ENCODE data around the gene ACTG2.

Gene ACTG2

GRCh38 chr2:73962798-73963197, 70.0 kb downstream of the ACTG2 start:
- Histone ChIP-seq H3K4me2 (no peak overlapping the region), H3K4me3 (no peak overlapping the region), H3K27ac (no peak overlapping the region), H3K9me3 (replicated peaks in 1 of 11) (peaks cover 9 to 32% (median 24%) of the 10 kb centered on the region in 11 experiments; a peak in 21 of 22 replicates), H3K36me3 (peaks cover 48 to 55% (median 52%) of the 10 kb centered on the region in 11 experiments), H4K20me1 (no peaks in the 10 kb centered on the region), H3K9ac (no peak overlapping the region), H3K27me3 (no peaks in the 10 kb centered on the region), H3K4me1 (peaks cover 10 to 33% (median 13%) of the 10 kb centered on the region in 10 experiments)
- TF ChIP-seq Cebpa-rat (IDR thresholded peaks at IDR 0.05), result no peak

- peaks cover 9 to 32% (median 24%) of the 10 kb centered on the region in 11 experiments; a peak in 21 of 22 replicates for H3K9me3 ChIP-seq (replicated peaks in 1 of 11)
- no peak overlapping the region for H3K9ac ChIP-seq
- peak overlapping the region in 1 of 11 experiments; percentile 26; a peak in 1 of 22 replicates for H3K4me2 ChIP-seq
- no peak for TF ChIP-seq Cebpa-rat (IDR thresholded peaks at IDR 0.05)
- peaks cover 41 to 48% (median 45%) of the 10 kb centered on the region in 11 experiments for H3K36me3 ChIP-seq
- no peak overlapping the region for H3K27ac ChIP-seq
- H4K20me1 ChIP-seq, result no peaks in the 10 kb centered on the region
- H3K27me3 ChIP-seq, result no peaks in the 10 kb centered on the region
- no peak overlapping the region for H3K4me3 ChIP-seq
- H3K4me1 ChIP-seq, result peaks cover 18 to 41% (median 21%) of the 10 kb centered on the region in 10 experiments
Observed at GRCh38 chr2:73963385-73964120, 70.7 kb downstream of the ACTG2 start.

- Histone ChIP-seq H3K36me3 (peaks cover 34 to 41% (median 38%) of the 10 kb centered on the region in 11 experiments), H3K4me1 (peaks cover 24 to 48% (median 27%) of the 10 kb centered on the region in 10 experiments), H3K27me3 (no peaks in the 10 kb centered on the region), H3K9ac (no peak overlapping the region), H3K4me3 (no peak overlapping the region), H4K20me1 (no peaks in the 10 kb centered on the region), H3K27ac (no peak overlapping the region), H3K9me3 (replicated peaks in 1 of 11) (peaks cover 9 to 32% (median 24%) of the 10 kb centered on the region in 11 experiments; a peak in 21 of 22 replicates), H3K4me2 (peak overlapping the region in 2 of 11 experiments; percentile 2 to 26; a peak in 1 of 22 replicates)
- no peak for TF ChIP-seq Cebpa-rat (IDR thresholded peaks at IDR 0.05)
Observed at GRCh38 chr2:73964223-73964622, 71.4 kb downstream of the ACTG2 start.

GRCh38 chr2:73965053-73965452, 72.2 kb downstream of the ACTG2 start:
- Histone ChIP-seq H3K27ac (no peak overlapping the region), H4K20me1 (no peaks in the 10 kb centered on the region), H3K9ac (no peak overlapping the region), H3K9me3 (replicated peaks in 1 of 11) (peaks cover 9 to 32% (median 24%) of the 10 kb centered on the region in 11 experiments; a peak in 21 of 22 replicates), H3K4me2 (peak overlapping the region in 2 of 11 experiments; percentile 34 to 49; a peak in 2 of 22 replicates), H3K4me1 (peaks cover 33 to 56% (median 36%) of the 10 kb centered on the region in 10 experiments), H3K36me3 (peaks cover 26 to 33% (median 30%) of the 10 kb centered on the region in 11 experiments), H3K27me3 (no peaks in the 10 kb centered on the region), H3K4me3 (no peak overlapping the region)
- no peak for TF ChIP-seq Cebpa-rat (IDR thresholded peaks at IDR 0.05)

- no peak for TF ChIP-seq Cebpa-rat (IDR thresholded peaks at IDR 0.05)
- Histone ChIP-seq H3K36me3 (peaks cover 0 to 10% (median 0%) of the 10 kb centered on the region in 11 experiments; a peak in 3 of 22 replicates), H3K9me3 (replicated peaks in 1 of 11) (peaks cover 0 to 1% (median 0%) of the 10 kb centered on the region in 11 experiments; a peak in 1 of 22 replicates), H3K27me3 (no peaks in the 10 kb centered on the region), H3K4me3 (no peak overlapping the region), H3K4me2 (peak overlapping the region; percentile 87 to 98 (median 90); a peak in 21 of 22 replicates), H3K27ac (peak overlapping the region in 2 of 11 experiments; percentile 84 to 89; a peak in 2 of 22 replicates), H4K20me1 (no peaks in the 10 kb centered on the region; a peak in 1 of 22 replicates), H3K4me1 (peaks cover 66 to 87% (median 70%) of the 10 kb centered on the region in 10 experiments), H3K9ac (no peak overlapping the region)
Observed at GRCh38 chr2:73968357-73968937, 75.6 kb downstream of the ACTG2 start.

- H3K9me3 ChIP-seq (replicated peaks in 1 of 11), result no peaks in the 10 kb centered on the region
- no peaks in the 10 kb centered on the region; a peak in 1 of 22 replicates for H4K20me1 ChIP-seq
- peak overlapping the region in 9 of 11 experiments; percentile 2 to 77 (median 73); a peak in 12 of 22 replicates for H3K9ac ChIP-seq
- peak overlapping the region; percentile 87 to 98 (median 90) for H3K4me2 ChIP-seq
- no peaks in the 10 kb centered on the region for H3K27me3 ChIP-seq
- H3K27ac ChIP-seq, result peak overlapping the region in 9 of 11 experiments; percentile 68 to 89 (median 84); a peak in 16 of 22 replicates
- no peak for TF ChIP-seq Cebpa-rat (IDR thresholded peaks at IDR 0.05)
- 0 out of 20 replicates have a peak overlapping the region, but pooled peaks of 1 of the 10 experiments have one; percentile 56 for H3K4me3 ChIP-seq
- H3K36me3 ChIP-seq, result peaks cover 0 to 10% (median 0%) of the 10 kb centered on the region in 11 experiments; a peak in 3 of 22 replicates
- peaks cover 72 to 87% (median 74%) of the 10 kb centered on the region in 10 experiments for H3K4me1 ChIP-seq
Observed at GRCh38 chr2:73969356-73969755, 76.5 kb downstream of the ACTG2 start.

Measured in BLaER1 treated with 17β-estradiol and CSF1 and Interleukin-3, amounts not matched to agents 10 nM and 100 nM (cell line).